ENCODE data around the gene ZNF638.

GRCh38 chr2:71362447-71362846 lies 30.9 kb downstream of the ZNF638 start:
- no peak for TF ChIP-seq ZNF431 (CRISPR knock-in tag; IDR thresholded peaks at IDR 0.05)
- TF ChIP-seq RFX5 (IDR thresholded peaks at IDR 0.05; ENCODE audit: low read depth, low read length): no peak
- TF ChIP-seq GATAD2B (IDR thresholded peaks at IDR 0.05; ENCODE audit: borderline replicate concordance): no peak
- no peak for TF ChIP-seq ZSCAN29 (IDR thresholded peaks at IDR 0.05)
- TF ChIP-seq POLR2AphosphoS5 (IDR thresholded peaks at IDR 0.05; ENCODE audit: control insufficient read depth, insufficient read depth, low read depth, low read length): no peak
- no peak for TF ChIP-seq RBFOX2 (IDR thresholded peaks at IDR 0.05; ENCODE audit: low read depth, low read length)
- TF ChIP-seq CTCF (IDR thresholded peaks at IDR 0.05 in 2 of 3, conservative IDR thresholded peaks at IDR 0.05 in 1 of 3; ENCODE audit: insufficient read depth in 2 of 3, low read depth in 1 of 3, low read length in 3 of 3): no peak
- no peak for TF ChIP-seq IRF2 (CRISPR knock-in tag; IDR thresholded peaks at IDR 0.05)

All from K562 (cell line).